H9 (cell line): ENCODE data around the gene IGFBP4. TPM values are rescaled to one million over a fixed set of nuclear protein-coding genes. Genes with fewer than 3 reads are reported as not detected.

Experiments used
- DNase-seq: peaks from one replicate; pipeline ENCODE4 v3.0.0-alpha.2; 2017
- H2AFZ ChIP-seq: one replicate; pipeline ENCODE4 v1.6.1; 2013; ENCODE audit warnings: mild to moderate bottlenecking, low read length, control low read depth, moderate library complexity
- H2AK5ac ChIP-seq: 2 replicates; pipeline ENCODE4 v1.6.1; 2013; ENCODE audit warnings: low read length, control low read depth, mixed read lengths; ENCODE audit not compliant: insufficient read length
- H2BK120ac ChIP-seq: one replicate; pipeline ENCODE4 v1.6.1; 2013; ENCODE audit warnings: low read depth, mild to moderate bottlenecking, low read length, control low read depth, inconsistent platforms; ENCODE audit not compliant: poor library complexity, severe bottlenecking
- H2BK12ac ChIP-seq: 2 replicates; pipeline ENCODE4 v1.6.1; 2013; ENCODE audit warnings: low read length, control low read depth, mixed read lengths, low read depth; ENCODE audit not compliant: insufficient read length
- H2BK15ac ChIP-seq: 2 replicates; pipeline ENCODE4 v1.6.1; 2013; ENCODE audit warnings: low read depth, low read length, control low read depth
- H2BK20ac ChIP-seq: one replicate; pipeline ENCODE4 v1.6.1; 2013; ENCODE audit warnings: low read depth, mild to moderate bottlenecking, low read length, control low read depth, inconsistent platforms; ENCODE audit not compliant: poor library complexity, severe bottlenecking
- H2BK5ac ChIP-seq: 2 replicates; pipeline ENCODE4 v1.6.1; 2013; ENCODE audit warnings: low read length, control low read depth, mixed read lengths; ENCODE audit not compliant: insufficient read length
- H3K14ac ChIP-seq: 2 replicates; pipeline ENCODE4 v1.6.1; 2013; ENCODE audit warnings: low read length, control low read depth; ENCODE audit not compliant: insufficient read depth
- H3K18ac ChIP-seq: 2 replicates; pipeline ENCODE4 v1.6.1; 2013; ENCODE audit warnings: low read depth, mild to moderate bottlenecking, mixed read lengths, low read length, control low read depth; ENCODE audit not compliant: insufficient read length
- H3K23ac ChIP-seq: 2 replicates; pipeline ENCODE4 v1.6.1; 2013; ENCODE audit warnings: low read length, control low read depth, mixed read lengths, low read depth; ENCODE audit not compliant: insufficient read length
- H3K23me2 ChIP-seq: 2 replicates; pipeline ENCODE4 v1.6.1; 2013; ENCODE audit warnings: low read depth, mild to moderate bottlenecking, mixed read lengths, low read length, control low read depth; ENCODE audit not compliant: insufficient read length, poor library complexity, severe bottlenecking
- H3K27ac ChIP-seq: 2 replicates; pipeline ENCODE4 v1.5.1; 2013; ENCODE audit warnings: low read length, control low read depth, mixed read lengths, low read depth; ENCODE audit not compliant: insufficient read length
- H3K27me3 ChIP-seq: 2 replicates; pipeline ENCODE4 v1.6.1; 2013; ENCODE audit warnings: low read length, control low read depth, inconsistent platforms; ENCODE audit not compliant: insufficient read depth
- H3K4ac ChIP-seq: 2 replicates; pipeline ENCODE4 v1.6.1; 2013; ENCODE audit warnings: low read depth, mild to moderate bottlenecking, control low read depth, inconsistent platforms, low read length, moderate library complexity
- H3K4me1 ChIP-seq: 2 replicates; pipeline ENCODE4 v1.6.1; 2013; ENCODE audit warnings: low read length, control low read depth, inconsistent platforms; ENCODE audit not compliant: insufficient read depth
- H3K4me2 ChIP-seq: 2 replicates; pipeline ENCODE4 v1.6.1; 2013; ENCODE audit warnings: low read length, control low read depth, mixed read lengths; ENCODE audit not compliant: insufficient read length, insufficient read depth
- H3K56ac ChIP-seq: 2 replicates; pipeline ENCODE4 v1.6.1; 2013; ENCODE audit warnings: low read depth, mild to moderate bottlenecking, mixed read lengths, low read length, control low read depth; ENCODE audit not compliant: insufficient read length
- H3K79me1 ChIP-seq: 2 replicates; pipeline ENCODE4 v1.6.1; 2013; ENCODE audit warnings: low read depth, mild to moderate bottlenecking, moderate library complexity, low read length, control low read depth, inconsistent platforms; ENCODE audit not compliant: insufficient read depth, poor library complexity, severe bottlenecking
- H3K79me2 ChIP-seq: 2 replicates; pipeline ENCODE4 v1.6.1; 2013; ENCODE audit warnings: low read length, control low read depth, inconsistent platforms; ENCODE audit not compliant: insufficient read depth
- H3K9ac ChIP-seq: 2 replicates; pipeline ENCODE4 v1.6.1; 2013; ENCODE audit warnings: low read length, control low read depth, mixed read lengths; ENCODE audit not compliant: insufficient read length; ENCODE audit errors: extremely low read depth
- H3K9me3 ChIP-seq: one replicate; pipeline ENCODE4 v1.6.1; 2013; ENCODE audit warnings: low read depth, low read length, inconsistent platforms; ENCODE audit not compliant: control insufficient read depth
- H3T11ph ChIP-seq: one replicate; pipeline ENCODE4 v1.6.1; 2013; ENCODE audit warnings: mild to moderate bottlenecking, low read length, control low read depth, inconsistent platforms
- H4K20me1 ChIP-seq: one replicate; pipeline ENCODE4 v1.6.1; 2013; ENCODE audit not compliant: control insufficient read depth, insufficient read length, insufficient read depth
- H4K5ac ChIP-seq: 2 replicates; pipeline ENCODE4 v1.6.1; 2013; ENCODE audit warnings: low read depth, mild to moderate bottlenecking, mixed read lengths, low read length, control low read depth; ENCODE audit not compliant: insufficient read length
- H4K8ac ChIP-seq: replicated peaks from 2 replicates; pipeline ENCODE4 v1.6.1; 2013; ENCODE audit warnings: low read length, control low read depth, mixed read lengths, low read depth; ENCODE audit not compliant: insufficient read length
- H4K91ac ChIP-seq: 2 replicates; pipeline ENCODE4 v1.6.1; 2013; ENCODE audit warnings: low read depth, mild to moderate bottlenecking, moderate library complexity, mixed read lengths, low read length, control low read depth; ENCODE audit not compliant: insufficient read length
- H3K27ac Mint-ChIP-seq, 3 experiments: 2 replicates in 2 of 3; 3 replicates in 1 of 3; pipeline ENCODE4 v1.8.0; 2020 to 2021; ENCODE audit warnings: mixed read lengths in 3 of 3, mild to moderate bottlenecking in 1 of 3, moderate library complexity in 1 of 3
- H3K27me3 Mint-ChIP-seq: 2 replicates; pipeline ENCODE4 v1.8.0; 2021; ENCODE audit warnings: low read depth, mild to moderate bottlenecking, moderate library complexity, mixed read lengths
- H3K36me3 Mint-ChIP-seq, 3 experiments: 2 replicates in 2 of 3; 3 replicates in 1 of 3; pipeline ENCODE4 v1.8.0; 2020 to 2021; ENCODE audit warnings: low read depth in 3 of 3, mixed read lengths in 3 of 3; ENCODE audit not compliant: insufficient read depth in 1 of 3
- H3K4me1 Mint-ChIP-seq, 2 experiments: 2 replicates each; pipeline ENCODE4 v1.8.0; 2020; ENCODE audit warnings: mixed read lengths in 2 of 2
- H3K4me3 Mint-ChIP-seq, 2 experiments: 2 replicates in 1 of 2; 3 replicates in 1 of 2; pipeline ENCODE4 v1.8.0; 2020 to 2021; ENCODE audit warnings: mild to moderate bottlenecking in 2 of 2, mixed read lengths in 2 of 2, moderate library complexity in 1 of 2
- H3K9me3 Mint-ChIP-seq, 2 experiments: 2 replicates in 1 of 2; 3 replicates in 1 of 2; pipeline ENCODE4 v1.8.0; 2020; ENCODE audit warnings: mild to moderate bottlenecking in 2 of 2, mixed read lengths in 2 of 2, moderate library complexity in 1 of 2
- CTCF ChIP-seq: fragments of 200-600 bp; sonication (generic); conservative IDR thresholded peaks from 3 replicates; pipeline ENCODE4 v1.8.0; 2021; ENCODE audit warnings: antibody characterized with exemption, mild to moderate bottlenecking
- WGBS: extraction: QIAGEN DNeasy Blood & Tissue Kit; methylation state at CpG from one replicate; pipeline ENCODE4 v1.1.7; 2013; ENCODE audit warnings: missing lambda C conversion rate, low lambda C conversion rate, mixed read lengths; ENCODE audit not compliant: insufficient read length; ENCODE audit errors: extremely low coverage; 5-methylcytosine and 5-hydroxymethylcytosine counted together
- total RNA-seq: library from RNA; stranded (reverse); gene quantifications from 2 replicates; pipeline ENCODE4 v1.2.1, GENCODE V29; 2021

The IGFBP4 gene
- total RNA-seq, 1 experiment from 2014 or later, result 49.9 TPM

GRCh38 chr17:40402668-40403067 is 40.6 kb upstream of the IGFBP4 start:
- no peak overlapping the region for H2AK5ac ChIP-seq
- no peak overlapping the region for H4K91ac ChIP-seq
- H2BK12ac ChIP-seq, result no peak overlapping the region
- H2BK15ac ChIP-seq, result no peak overlapping the region
- H3K27me3 ChIP-seq, result no peaks in the 10 kb centered on the region
- Mint-ChIP-seq H3K27ac (no peak overlapping the region), H3K27me3 (no peaks in the 10 kb centered on the region), H3K4me1 (no peaks in the 10 kb centered on the region), H3K36me3 (peaks cover 61 to 98% (median 95%) of the 10 kb centered on the region in 3 experiments; a peak in 6 of 7 replicates), H3K9me3 (no peaks in the 10 kb centered on the region), H3K4me3 (no peak overlapping the region)
- H3K23ac ChIP-seq, result no peak overlapping the region
- H3T11ph ChIP-seq, result no peak overlapping the region
- no peak overlapping the region for H3K18ac ChIP-seq
- H3K79me1 ChIP-seq, result no peaks in the 10 kb centered on the region
- H3K4me2 ChIP-seq, result no peak overlapping the region
- no peak overlapping the region for H3K4ac ChIP-seq
- H3K79me2 ChIP-seq, result no peaks in the 10 kb centered on the region
- H4K5ac ChIP-seq, result no peak overlapping the region
- H2AFZ ChIP-seq, result no peak overlapping the region
- H4K20me1 ChIP-seq, result no peaks in the 10 kb centered on the region
- no peak overlapping the region for H3K9ac ChIP-seq
- no peak for TF ChIP-seq CTCF
- no peak overlapping the region for H3K27ac ChIP-seq
- WGBS, result no CpG with 5 or more reads among the region's 1 CpG
- H2BK20ac ChIP-seq, result no peak overlapping the region
- H3K4me1 ChIP-seq, result no peaks in the 10 kb centered on the region
- H2BK5ac ChIP-seq, result no peak overlapping the region
- no peaks in the 10 kb centered on the region for H3K23me2 ChIP-seq
- no peak overlapping the region for H2BK120ac ChIP-seq
- H3K56ac ChIP-seq, result no peak overlapping the region
- DNase-seq, result no peak
- H4K8ac ChIP-seq, result no peak overlapping the region
- no peak overlapping the region for H3K14ac ChIP-seq
- H3K9me3 ChIP-seq, result no peaks in the 10 kb centered on the region
